ENCODE results near the gene PPFIA3.
"Not testable (repeated sequence)": the region's sequence is repeated elsewhere in the genome, so short reads cannot be mapped to it uniquely, and the experiment has no call there.

The PPFIA3 gene

DNA sequence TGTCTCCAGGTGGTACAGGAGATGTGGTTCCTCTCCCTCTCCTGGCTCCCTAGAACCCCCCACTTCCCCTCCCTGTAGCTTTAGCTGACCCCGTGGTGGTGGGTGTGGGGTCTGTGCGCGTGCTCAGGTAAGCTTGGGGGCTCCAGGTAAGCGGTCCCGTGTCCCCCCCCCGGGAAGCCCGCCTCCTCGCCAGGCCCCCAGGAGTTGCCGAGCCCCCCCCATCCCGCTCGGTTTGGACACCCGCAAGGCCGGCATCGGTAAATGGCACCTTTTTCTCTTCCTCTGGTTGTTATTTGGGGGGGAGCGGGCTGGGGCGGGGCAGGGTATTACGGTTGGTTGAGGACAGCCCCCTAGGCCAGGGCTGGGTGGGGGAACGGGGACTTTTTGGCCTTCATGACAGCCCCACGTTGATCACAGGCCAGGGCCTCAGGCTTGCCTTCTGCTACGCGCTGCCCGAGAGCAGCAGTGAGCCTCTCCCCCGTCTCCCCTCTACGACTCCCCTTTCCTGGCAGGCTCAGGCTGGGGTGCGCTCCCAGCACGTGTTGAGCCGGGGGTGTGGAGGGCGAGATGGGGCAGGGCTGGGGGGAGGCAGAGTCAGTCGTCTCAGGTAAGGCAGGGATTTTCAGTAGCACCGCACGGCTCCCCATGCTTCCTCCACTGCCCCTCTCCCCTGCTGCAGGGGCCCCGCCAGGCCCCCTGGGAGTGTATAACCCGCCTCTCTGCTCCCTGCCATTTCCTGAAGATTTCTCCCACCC lies 15.8 kb upstream of the PPFIA3 start:
- DNase-seq = no peak

DNA sequence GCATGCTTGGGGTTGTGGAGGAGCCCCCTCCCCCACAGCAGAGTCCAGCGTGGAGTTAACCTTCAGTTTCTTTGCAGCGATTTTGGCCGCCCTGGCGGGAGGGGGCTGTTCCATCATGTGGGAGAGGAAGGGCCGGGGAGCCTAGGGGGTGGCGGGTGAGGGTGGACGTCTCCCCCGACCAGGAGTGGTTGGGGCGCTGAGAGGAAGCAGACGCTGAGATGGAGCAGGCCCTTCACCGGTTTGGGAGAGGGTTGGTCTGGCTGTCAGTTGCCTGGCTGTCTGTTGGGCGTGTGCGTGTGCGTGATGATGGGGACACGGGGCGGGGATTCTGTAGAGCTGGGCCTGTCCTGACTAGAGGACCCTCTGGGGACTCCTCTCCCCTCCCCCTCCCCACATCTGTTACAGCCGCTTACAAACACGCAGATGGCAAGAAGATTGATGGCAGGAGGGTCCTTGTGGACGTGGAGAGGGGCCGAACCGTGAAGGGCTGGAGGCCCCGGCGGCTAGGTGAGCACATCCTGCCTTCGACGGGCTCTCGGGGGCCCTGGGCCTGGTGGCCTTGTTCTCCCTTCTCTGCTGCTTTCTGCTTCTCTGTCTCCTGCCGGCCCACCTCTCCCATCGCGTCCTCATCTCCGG lies 15.0 kb upstream of the PPFIA3 start:
- DNase-seq = no peak

- peak; percentile 40 for DNase-seq
Observed at GRCh38 chr19:49106648-49107135, 12.7 kb upstream of the PPFIA3 start.

DNA sequence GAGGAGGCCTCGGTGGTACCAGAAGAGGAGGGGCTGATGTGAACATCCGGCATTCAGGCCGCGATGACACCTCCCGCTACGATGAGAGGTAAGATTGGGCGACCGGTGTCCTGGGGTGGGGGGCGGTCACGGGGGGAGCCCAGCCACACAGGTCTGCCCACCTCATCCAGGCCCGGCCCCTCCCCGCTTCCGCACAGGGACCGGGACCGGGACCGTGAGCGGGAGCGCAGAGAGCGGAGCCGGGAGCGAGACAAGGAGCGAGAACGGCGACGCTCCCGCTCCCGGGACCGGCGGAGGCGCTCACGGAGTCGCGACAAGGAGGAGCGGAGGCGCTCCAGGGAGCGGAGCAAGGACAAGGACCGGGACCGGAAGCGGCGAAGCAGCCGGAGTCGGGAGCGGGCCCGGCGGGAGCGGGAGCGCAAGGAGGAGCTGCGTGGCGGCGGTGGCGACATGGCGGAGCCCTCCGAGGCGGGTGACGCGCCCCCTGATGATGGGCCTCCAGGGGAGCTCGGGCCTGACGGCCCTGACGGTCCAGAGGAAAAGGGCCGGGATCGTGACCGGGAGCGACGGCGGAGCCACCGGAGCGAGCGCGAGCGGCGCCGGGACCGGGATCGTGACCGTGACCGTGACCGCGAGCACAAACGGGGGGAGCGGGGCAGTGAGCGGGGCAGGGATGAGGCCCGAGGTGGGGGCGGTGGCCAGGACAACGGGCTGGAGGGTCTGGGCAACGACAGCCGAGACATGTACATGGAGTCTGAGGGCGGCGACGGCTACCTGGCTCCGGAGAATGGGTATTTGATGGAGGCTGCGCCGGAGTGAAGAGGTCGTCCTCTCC lies 11.5 kb upstream of the PPFIA3 start:
- DNase-seq = no peak

DNA sequence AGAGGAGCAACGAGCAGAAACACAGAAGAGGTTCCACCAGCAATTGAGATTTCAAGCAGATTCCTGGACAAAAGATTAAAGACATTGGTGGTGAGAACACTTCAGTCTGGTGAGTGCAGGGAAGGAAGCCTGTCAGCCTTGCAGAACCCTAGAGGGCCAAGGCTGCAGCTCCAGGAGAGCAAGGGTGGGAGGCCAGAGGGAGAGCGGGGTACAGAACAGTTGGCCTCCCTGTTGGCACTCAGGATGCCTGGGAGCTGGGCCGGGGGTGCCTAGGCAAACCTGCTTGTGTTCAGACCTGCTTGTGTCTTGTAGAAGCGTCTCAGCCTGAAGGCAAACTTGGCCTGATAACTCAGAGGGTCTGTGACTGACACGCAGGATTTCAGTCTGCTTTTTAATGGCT lies 10.3 kb upstream of the PPFIA3 start:
- DNase-seq = no peak

- DNase-seq = no peak
Observed at GRCh38 chr19:49109569-49110233, 9.6 kb upstream of the PPFIA3 start.

DNA sequence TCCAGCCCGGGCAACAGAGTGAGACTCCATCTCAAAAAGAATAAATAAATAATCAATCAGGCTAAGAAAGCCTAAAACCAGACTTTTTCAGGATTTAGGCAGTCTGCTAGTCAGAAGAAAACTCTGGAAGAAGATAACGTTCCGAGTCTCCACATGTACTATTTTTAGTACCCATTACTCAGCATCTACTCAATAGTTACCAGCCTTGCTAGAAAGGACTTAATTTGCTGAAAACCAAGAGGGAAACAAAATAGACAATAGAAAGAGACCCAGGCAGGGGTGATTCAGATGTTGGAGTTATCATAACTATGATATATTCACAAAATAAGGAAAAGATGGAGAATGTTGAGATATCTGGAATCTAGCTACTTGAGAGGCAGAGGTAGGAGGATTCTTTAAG lies 8.8 kb upstream of the PPFIA3 start:
- DNase-seq = no peak

- no peak for DNase-seq
Observed at GRCh38 chr19:49111218-49111998, 7.9 kb upstream of the PPFIA3 start.

GRCh38 chr19:49113762-49114629 lies 5.3 kb upstream of the PPFIA3 start, which contains the start of gene LIN7B:
Gene LIN7B (plus strand): TSS chr19:49114370. CDS start chr19:49114405, 35 bp downstream.
- peak; percentile 72 for DNase-seq

- peak; percentile 55 for DNase-seq
Observed at GRCh38 chr19:49114630-49115363, 4.5 kb upstream of the PPFIA3 start.

GRCh38 chr19:49116544-49116943 lies 2.8 kb upstream of the PPFIA3 start:
- no peak for DNase-seq

DNA sequence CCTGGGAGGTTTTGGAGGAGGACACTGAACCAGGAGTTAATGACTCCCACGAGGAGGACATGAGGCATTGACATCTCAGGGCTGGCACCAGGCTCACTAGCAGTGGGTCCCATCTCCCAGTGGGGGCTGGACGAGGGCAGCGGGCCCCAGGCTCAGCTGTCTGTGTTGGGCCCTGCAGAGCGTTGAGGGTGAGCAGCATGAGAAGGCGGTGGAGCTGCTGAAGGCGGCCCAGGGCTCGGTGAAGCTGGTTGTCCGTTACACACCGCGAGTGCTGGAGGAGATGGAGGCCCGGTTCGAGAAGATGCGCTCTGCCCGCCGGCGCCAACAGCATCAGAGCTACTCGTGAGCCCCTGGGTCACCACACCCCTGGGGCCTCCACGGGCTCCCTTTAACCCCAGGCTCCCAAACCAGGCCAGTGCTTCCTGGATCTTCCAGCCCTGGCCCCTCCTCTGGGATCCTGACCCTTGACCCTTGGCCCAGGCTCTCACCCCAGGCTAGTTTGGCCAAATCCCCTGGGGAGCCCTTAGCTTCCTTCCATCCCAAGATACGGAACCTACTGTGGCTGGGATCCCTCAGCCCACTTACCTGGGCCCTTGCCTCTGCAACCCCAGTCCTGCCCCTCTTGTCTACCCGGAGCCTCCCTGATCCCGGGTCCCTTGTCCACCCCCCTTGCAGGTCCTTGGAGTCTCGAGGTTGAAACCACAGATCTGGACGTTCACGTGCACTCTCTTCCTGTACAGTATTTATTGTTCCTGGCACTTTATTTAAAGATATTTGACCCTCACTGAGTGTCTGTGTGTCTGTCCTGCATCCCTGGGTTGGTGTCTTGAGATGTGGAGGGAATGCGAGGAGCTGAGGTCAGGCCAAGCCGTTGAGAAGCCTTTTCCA lies 1.4 kb upstream of the PPFIA3 start:
- no peak for DNase-seq

- DNase-seq = peak; percentile 92
Observed at GRCh38 chr19:49118565-49119410, 556 bp upstream of the PPFIA3 start, which contains the start of gene C19orf73. Gene C19orf73 (minus strand): TSS chr19:49119143. CDS start chr19:49119022, 121 bp downstream.

DNA sequence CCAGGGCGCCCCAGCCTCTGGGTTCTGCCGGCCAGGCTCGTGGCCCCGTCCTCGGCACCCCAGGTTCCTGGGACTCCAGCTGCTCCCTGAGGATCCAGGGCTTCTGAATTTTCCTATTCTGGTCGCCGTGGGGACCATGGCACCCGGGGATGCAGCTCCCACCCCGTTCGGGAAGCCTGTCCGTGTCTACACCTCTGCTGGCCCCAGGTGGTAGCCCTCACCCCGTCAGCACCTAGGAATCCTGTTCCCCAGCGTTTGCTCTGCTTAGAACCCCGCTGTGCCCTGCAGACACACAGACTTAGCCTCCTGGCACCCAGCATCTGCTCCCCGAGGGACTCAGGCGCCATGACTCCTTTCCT lies 960 bp downstream of the PPFIA3 start:
- no peak for DNase-seq

DNA sequence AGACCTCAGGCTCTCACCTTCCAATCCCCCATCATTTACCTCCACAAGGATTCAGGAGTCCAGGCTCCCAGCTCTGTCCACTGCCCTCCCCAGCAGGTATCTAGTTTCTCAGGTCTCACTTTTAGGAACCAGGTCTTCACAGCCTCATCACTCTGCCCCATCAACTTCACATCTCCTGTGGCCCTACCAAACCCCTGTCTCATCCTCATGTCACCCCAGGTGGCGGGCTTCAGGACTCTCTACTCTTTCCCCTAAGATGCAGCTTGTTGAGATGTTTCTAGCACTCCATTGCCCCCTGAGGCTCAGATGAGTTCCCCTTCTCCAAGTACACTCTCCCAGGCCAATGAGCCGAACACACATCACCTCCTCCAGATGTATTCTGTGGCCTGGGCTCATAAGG lies 1.5 kb downstream of the PPFIA3 start:
- DNase-seq = no peak

GRCh38 chr19:49121841-49122240 lies 2.5 kb downstream of the PPFIA3 start:
- DNase-seq = not testable (repeated sequence)

DNA sequence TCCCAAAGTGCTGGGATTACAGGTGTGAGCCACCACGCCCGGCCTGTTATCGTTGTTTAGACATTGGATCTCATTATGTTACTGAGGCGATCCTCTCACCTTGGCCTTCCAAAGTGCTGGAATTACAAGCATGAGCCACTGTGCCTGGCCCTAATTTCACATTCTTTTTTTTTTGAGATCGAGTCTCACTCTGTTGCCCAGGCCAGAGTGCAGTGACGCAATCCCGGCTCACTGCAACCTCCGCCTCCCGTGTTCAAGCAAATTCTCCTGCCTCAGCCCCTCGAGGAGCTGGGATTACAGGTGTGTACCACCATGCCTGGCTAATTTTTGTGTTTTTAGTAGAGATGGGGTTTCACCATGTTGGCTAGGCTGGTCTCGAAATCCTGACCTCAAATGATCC lies 3.9 kb downstream of the PPFIA3 start:
- DNase-seq = not testable (repeated sequence)

Data from NCI-H146 (cell line).